Embryonic facial prominence (tissue), 1 donor: Measurements from ENCODE around the gene ZNF546.
A peak's percentile ranks its signal among the peaks of the same experiment; 100 is the strongest.
"Not testable (repeated sequence)": the region's sequence is repeated elsewhere in the genome, so short reads cannot be mapped to it uniquely, and the experiment has no call there.

Experiments
- DNase-seq: peaks from one replicate; pipeline ENCODE4 v3.0.0-alpha.2; 2016; ENCODE audit errors: extremely low spot score

ZNF546 gene

DNA sequence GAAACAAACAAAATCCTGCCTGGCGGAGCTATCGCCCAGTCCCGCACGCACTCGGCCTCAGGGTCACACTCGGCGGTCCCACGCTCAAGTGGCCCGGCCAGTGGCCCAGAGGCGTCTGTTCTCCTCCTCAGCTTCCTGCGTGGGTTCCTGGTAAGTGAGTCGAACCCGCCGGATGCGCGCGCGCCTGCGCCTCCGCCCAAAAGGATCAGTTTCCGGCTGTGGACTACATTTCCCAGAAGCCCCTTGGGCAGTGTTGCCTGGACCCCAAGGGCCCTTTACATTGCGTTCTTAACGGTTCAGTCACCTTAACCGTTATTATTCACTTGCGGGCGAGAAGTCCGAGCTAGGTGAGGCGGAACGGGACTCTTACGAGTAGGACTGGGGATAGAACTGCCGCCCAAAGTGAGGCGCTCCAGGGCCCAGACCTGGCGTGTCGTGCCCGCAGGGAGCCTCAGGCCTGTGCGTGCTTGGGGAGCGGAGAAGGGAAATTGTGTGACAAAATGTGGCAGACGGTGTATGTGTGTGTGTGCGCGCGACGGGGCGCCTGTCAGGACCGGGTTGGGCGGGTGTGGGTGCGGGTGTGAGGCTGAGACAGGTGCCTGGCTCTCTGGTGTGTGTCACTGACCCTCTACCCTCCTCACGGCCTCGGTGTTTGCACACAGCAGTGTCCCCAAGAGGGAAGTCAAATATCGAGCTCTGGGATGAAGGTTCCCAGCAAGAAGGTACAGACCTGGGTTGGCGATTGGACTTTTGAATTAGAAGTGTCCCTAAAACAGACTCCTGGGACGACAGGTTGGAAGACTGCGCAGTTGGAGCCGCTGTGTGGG is at the start of gene ZNF546:
ZNF546 (plus strand) TSS at position 250 of the 827 bp plus-strand sequence. CDS start 1,267 bp downstream, outside the sequence.
- DNase-seq = peak; percentile 82

DNA sequence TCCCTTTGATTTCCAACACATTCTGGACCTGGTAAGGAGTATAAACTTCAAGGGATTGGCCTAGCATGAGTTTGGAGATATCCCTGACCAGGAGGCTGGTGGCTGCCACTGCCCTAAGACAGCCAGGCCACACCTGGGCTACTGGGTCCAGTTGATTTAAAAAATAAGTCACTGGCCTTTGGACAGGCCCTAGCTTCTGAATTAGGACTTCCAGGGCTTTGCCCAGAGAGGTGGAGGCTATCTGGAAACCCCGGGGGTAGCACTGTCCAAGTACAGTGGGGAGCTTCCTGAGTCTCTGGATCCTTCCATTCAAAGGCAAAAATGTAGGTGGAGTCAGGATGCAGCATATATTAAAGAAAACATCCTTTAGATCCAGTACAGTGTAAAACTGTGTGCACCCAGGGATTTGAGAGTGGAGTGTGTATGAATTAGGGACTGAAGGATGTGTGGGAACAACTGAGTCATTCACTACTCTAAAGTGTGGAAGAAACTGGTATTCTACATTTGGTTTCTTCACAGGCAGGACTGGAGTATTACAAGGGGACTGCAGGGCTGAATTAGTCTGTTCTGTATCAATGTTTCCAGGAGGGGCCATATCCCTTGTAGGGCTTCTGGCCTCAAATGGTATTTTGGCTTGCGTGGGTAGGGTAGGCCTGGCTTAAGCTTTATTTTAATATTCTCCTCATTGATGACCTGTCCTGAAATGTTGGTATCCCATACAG is 47.7 kb upstream of the ZNF546 start:
- DNase-seq = no peak

DNA sequence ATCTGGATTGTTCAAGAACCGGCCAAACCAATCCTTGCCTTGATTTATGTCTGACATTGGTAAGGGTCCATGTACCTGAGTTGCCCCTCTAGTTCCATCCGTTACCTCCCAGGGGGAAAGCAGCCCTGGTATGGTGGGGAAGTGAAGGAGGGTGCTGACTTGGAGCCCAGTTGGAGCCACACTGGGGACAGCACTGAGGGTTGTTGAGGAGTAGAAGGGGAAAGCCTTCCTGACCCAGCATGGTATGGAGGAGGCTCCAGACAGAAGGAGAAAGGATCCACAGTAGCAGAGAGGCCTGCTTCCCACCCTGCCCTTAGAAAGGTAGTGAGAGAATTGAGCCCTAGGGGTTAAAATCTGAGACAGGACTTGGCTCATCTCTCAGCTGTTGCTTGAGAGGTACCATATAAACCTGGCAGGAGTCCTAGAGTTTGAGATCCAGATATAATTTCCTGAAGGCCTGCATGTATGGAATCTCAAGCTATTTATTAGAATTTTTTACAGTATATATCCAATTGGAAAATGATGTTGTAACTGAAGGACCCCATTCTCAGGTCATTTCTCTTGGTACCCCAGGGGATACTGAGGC is 45.7 kb upstream of the ZNF546 start:
- no peak for DNase-seq

DNA sequence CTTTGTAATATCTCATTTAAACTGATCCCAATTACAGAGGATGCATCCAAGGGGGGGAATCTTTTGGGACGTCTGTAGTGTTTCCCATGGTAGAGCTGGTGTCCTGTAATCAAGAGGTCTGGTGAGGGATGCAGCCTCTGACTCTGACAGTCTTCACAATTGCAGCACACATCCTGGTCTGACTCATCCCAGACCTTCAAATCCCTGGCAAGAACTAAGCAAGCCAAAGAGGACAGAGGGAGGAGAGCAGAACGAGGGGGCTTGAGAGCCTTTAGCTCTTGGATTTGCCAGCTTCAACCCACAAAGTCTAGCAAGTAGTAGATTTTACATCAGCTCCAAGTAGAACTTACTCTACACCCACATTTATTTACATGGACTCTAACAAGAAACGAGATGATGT is 45.2 kb upstream of the ZNF546 start:
- DNase-seq = no peak

DNA sequence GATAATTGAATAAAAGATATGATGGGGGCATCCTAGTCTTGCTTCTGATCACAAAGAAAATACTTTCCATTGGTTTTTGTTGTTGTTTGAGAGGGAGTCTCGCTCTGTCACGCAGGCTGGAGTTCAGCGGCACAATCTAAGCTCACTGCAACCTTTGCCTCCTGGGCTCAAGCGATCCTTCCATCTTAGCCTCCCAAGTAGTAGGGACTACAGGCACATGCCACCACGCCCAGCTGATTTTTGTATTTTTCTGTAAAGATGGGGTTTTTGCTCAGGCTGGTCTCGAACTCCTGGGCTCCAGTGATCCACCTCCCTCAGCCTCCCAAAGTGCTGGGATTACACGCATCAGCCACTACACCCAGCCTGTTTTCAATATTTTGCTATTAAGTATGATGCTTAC is 42.9 kb upstream of the ZNF546 start:
- no peak for DNase-seq

DNA sequence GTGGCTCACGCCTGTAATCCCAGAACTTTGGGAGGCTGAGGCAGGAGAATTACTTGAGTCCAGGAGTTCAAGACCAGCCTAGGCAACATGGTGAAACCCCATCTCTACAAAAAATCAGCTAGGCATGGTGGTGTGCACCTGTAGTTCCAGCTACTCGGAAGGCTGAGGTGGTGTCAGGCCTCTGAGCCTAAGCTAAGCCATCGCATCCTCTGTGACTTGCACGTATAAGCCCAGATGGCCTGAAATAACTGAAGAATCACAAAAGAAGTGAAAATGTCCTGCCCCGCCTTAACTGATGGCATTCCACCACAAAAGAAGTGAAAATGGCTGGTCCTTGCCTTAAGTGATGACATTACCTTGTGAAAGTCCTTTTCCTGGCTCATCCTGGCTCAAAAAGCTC is 39.0 kb upstream of the ZNF546 start:
- DNase-seq = not testable (repeated sequence)

DNA sequence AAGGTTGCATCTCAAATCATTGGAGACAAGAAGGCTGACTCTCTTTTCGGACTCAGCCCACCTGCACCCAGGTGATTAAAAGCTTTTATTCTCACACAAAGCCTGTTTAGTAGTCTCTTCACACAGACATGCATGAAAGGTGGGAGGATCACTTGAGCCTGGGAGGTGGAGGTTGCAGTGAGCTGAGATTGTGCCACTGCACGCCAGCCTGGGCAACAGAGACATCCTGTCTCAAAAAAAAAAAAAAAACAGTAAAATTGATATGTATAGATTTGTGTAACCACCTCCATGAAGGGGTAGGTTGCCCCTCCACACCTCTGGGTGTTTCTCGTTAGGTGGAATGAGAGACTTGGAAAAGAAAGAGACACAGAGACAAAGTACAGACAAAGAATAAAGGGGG is 37.9 kb upstream of the ZNF546 start:
- DNase-seq = not testable (repeated sequence)

DNA sequence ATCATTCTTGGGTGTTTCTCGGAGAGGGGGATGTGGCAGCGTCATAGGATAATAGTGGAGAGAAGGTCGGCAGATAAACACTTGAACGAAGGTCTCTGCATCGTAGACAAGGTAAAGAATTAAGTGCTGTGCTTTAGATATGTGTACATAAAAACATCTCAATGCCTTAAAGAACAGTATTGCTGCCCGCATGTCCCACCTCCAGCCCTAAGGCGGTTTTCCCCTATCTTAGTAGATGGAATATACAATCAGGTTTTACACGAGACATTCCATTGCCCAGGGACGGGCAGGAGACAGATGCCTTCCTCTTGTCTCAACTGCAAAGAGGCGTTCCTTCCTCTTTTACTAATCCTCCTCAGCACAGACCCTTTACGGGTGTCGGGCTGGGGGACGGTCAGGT is 37.5 kb upstream of the ZNF546 start:
- not testable (repeated sequence) for DNase-seq

DNA sequence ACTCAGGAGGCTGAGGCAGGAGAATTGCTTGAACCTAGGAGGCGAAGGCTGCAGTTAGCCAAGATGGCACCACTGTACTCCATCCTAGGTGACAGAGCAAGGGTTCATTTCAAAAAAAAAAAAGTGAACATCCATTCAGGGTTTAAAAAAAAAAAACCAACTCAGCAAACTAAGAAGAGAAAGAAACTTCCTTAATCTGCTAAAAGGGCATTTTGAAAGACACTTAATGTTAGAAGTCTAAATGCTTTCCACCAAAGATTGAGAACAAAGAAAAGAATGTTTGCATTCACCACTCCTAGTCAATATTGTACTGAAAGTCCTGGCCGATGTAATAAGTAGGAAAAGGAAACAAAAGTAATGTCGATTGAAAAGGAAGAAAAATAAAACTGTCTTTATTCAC is 33.0 kb upstream of the ZNF546 start:
- no peak for DNase-seq

DNA sequence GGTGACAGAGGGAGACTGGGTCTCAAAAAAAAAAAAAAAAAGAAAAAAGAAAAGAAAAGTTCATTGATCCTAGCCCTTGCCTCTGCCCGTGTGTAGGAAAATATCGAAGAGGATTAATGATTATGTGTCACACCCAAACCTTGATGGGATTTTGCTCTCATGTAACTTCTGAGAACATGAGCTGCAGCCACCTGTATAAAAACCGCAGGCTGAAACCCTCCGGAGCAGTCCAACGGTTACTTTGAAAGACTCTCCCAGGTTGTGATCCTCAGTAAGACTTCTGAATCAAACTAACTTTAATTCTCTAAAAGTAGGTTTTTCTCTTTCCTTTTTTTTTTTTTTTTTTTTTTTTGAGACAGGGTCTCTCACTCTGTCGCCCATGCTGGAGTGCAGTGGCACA is 30.2 kb upstream of the ZNF546 start:
- no peak for DNase-seq

DNA sequence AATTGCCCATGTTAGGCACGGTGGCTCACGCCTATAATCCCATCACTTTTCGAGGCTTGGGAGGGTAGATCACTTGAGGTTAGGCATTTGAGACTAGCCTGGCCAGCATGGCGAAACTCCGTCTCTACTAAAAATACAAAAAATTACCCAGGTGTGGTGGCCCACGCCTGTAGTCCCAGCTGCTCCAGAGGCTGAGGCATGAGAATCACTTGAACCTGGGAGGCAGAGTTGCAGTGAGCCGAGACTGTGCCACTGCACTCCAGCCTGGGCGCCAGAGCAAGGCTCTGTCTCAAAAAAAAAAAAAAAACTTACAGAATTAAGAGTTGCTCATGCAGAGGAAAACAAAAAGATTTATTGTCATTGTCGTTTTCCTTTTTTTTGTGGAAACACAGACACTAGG is 29.3 kb upstream of the ZNF546 start:
- no peak for DNase-seq

DNA sequence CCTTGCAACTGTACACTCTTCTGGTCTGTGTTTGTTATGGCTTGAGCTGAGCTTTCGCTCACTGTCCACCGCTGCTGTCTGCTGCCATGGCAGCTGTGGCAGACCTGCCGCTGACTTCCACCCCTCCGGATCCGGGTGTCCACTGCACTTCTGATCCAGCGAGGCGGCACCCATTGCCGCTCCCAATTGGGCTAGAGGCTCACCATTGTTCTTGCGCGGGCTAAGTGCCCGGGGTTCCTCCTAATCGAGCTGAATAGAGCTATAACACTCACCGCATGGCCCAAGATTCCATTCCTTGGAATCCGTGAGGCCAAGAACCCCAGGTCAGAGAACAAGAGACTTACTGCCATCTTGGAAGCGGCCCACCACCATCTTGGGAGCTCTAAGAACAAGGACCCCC is 28.1 kb upstream of the ZNF546 start:
- no peak for DNase-seq

DNA sequence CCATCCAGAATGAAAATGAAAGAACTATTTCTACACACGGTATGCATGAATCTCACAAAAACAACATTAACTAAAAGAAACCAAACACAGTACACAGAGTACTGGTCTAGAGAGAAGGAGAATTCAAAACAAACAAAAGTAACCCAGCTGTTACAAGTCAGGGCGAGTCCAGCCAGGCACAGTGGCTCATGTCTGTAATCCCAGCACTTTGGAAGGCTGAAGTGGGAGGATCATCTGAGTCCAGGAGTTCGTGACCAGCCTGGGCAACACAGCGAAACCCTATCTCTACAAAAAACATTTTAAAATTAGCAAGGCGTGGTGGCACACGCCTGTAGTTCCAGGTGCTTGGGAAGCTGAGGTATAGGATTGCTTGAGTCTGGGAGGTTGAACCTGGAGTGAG is 27.6 kb upstream of the ZNF546 start:
- no peak for DNase-seq

DNA sequence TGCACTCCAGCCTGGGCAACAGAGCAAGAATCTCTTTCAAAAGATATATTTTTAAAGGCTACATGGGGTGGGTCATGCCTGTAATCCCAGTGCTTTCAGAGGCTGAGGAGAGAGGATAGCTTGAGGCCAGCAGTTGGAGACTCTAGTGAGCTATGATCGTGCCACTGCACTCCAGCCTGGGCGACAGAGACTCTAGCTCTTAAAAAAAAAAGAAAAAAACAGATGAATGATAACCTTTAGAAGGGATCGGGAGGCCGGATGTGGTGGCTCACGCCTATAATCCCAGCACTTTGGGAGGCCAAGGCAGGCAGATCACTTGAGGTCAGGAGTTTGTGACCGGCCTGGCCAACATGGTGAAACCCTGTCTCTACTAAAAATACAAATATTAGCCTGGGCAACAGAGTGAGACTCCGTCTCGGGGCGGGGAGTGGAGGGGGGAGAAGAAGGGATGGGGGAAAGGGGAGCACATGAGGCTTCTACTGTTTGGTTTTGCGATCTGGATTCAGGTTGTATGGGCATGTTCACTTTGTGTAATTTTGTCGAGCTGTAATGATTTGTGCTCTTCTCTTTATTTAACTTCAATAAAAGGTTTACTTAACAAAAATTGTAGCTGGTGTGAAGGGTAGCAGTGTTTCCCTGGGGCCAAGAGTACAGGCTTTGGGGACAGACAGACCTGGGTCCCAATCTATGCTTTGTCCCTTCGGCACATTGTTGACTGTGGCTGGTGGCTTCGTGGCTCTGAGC is 27.0 kb upstream of the ZNF546 start:
- DNase-seq = no peak

DNA sequence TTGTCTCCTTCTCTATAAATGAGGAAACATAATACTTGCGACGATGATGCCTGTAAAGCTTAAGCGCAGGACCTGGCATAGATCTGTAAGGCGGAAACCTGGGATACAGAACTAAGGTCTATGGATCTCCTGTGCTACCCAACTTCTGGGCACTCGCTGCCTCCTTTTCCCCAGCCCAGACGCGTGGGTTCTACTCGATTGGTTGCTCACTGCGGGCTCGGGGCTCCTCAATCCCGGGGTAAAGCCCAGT is 26.5 kb upstream of the ZNF546 start:
- peak; percentile 7 for DNase-seq

DNA sequence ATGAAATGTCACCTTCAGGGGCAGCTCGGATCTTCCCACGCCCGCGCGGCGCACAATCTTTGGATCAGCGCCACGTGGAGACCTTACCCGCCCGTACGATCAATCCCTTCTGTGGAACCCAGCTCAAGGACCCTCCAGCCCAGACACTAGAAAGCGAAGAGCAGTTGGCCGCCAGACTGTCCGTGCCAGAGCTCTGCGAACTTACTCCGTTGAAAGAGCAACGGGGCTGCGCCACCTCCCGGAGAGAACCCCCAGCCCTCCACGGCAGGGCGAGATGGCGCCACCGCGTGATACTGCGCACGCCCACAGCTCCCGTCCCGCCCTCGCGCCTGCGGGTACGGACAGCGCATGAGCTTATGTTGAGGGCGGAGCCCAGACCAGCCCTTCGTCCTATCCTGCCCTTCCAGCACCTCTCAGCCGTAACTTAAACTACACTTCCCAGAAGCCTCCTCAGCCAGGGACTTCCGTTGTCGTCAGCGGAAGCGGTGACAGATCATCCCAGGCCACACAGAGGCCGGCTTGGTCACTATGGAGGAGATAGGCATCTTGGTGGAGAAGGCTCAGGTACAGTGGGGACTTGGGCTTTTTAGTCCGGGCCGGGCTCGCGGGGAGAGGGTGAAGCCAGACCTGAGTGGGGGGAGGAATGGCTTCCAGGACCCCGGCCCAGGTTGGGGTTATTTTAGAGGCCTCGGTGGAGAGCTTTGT is 26.0 kb upstream of the ZNF546 start, which contains the start of gene PSMC4:
PSMC4 (plus strand) TSS at position 491 of the 705 bp plus-strand sequence; CDS start at position 529, 38 bp downstream.
- peak; percentile 98 for DNase-seq

DNA sequence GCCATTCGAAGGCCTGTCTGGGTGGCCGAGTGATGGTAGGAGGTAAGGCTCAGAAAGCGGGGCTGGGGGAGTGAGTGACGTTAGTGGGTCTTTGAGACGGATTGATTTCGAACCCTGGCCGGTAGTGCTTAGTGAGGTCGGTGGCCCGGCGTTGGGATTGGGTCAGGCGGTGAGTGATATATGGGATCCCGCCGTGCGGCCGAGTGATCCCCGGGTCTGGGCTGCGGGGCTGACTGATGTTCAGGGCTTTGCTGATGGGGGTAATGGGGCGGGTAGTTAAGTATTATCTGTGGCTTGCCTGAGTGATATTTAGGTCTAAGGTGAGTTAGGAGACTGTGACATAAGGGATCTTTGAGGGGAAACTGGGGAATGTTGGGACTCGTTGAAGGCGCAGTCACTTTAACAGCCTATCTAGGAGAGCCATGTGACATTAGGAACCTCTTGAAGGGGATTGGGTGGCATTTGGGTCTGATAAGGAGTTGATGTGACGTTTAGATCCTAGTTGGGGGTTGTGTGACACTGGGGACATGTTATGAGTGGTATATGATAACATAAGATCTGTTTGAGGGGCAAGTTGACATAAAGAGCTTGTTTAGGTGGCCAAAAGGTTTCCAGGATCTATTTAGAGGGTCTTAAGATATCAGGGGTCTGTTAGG is 25.4 kb upstream of the ZNF546 start:
- no peak for DNase-seq

DNA sequence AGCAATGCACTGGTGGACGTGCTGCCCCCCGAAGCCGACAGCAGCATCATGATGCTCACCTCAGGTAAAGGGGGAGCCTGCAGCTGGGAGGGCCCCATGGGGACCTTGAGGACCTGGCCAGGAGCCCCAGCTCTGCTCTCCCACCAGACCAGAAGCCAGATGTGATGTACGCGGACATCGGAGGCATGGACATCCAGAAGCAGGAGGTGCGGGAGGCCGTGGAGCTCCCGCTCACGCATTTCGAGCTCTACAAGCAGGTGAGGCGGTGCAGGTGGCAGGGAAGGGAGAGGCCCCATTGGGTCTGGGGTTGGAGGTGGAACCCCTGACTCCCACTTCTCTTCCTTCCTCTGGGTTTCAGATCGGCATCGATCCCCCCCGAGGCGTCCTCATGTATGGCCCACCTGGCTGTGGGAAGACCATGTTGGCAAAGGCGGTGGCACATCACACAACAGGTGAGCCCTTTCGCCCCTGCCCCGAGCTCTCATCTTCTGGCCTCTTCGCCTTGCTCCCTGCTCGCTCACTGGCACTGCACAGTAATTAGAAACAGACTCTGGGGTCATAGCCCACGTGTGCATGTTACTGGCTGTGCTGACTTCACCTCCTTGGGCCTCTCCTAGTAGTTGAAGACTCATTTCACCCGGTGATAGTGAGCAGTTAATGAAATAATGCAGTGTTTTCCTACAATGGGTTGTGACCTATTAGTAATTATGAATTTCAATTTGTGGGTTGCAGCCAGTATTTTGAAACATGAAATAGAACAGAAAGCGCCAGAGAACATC is 22.3 kb upstream of the ZNF546 start:
- DNase-seq = no peak

DNA sequence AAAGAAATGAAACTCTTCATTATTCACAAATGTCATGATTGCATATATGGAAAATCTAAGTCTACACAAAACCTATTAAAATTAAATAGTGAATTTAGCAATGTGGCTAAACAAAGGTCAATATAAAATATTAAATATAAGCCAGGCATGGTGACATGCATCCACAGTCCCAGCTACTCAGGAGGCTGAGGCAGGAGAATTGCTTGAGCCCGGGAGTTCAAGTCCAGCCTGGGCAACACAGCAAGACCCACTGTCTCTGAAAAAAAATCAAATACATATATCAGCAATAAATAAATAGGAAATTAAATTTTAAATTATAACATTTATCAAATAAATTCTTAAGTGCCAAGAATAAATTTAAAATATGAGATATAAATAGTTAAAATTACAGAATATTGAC is 14.0 kb upstream of the ZNF546 start:
- DNase-seq = no peak

DNA sequence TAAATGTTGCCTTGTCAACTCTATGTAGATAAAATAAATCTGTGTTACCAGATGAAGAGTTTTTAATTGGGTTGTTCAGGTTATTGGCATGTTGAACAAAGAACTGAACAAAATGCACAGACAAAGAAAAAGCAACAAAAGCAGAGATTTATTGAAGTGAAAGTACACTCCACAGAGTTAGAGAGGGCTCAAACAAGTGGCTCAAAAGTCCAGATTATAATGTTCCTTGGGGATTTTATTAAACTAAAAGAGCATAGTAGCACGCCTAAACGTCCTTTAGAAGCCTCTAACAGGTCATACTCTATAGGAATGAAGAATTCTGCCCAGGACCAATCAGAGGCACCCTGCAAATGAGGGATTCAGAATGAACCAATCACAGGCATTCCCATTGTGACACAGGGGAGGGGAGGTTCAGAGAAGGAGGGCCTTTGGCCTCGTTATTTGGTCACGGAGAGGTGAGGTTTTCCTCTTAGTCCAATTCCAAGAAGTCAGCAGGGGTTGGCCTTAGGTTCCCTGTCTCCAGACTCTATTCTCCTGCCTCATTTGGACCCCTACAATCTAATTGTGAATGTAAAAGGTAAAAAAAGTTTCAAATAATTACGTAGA is 13.1 kb upstream of the ZNF546 start:
- DNase-seq = no peak
